HG03439 (cell line): ENCODE measurements around the gene ADNP.
"Not testable (repeated sequence)": the region's sequence is repeated elsewhere in the genome, so short reads cannot be mapped to it uniquely, and the experiment has no call there.

Source experiments
- ATAC-seq: cut with Tn5 transposase; IDR thresholded peaks from one replicate; pipeline ENCODE4 v1.9.1; 2021; ENCODE audit warnings: mild to moderate bottlenecking, moderate library complexity; ENCODE audit not compliant: unreplicated experiment

Gene ADNP

DNA sequence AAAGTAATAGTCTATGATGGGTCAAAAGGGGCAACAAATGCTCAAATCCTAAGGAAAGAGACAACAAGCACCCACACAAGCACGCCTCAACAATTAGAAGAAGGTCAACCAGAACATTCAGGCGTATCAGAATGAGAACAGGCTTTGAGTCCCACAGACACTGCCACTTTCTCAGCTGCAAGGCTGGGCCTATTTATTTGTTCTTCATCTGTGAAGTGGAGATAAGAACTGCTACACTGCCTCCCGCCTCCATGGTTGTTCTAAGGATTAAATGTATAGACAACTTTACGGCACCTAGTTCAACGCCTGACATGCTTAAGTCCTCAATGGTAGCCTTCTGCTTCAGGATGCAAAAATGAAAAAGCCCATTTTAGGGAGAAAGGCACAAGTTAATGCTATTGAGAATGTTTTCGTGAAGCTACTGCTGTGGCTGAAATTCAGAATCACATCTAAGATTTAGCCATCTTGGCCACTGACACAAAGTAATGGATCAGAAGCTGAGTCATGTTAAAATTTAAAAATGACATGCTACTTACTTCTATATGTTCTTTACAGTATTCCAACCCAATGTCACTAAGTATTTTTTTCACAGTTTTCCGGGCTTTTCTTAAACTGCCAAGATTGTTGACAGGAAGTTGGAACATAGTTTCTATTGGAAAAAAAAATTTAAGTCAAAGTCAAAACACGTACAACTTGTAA is 27.7 kb downstream of the ADNP start:
- ATAC-seq: no peak

DNA sequence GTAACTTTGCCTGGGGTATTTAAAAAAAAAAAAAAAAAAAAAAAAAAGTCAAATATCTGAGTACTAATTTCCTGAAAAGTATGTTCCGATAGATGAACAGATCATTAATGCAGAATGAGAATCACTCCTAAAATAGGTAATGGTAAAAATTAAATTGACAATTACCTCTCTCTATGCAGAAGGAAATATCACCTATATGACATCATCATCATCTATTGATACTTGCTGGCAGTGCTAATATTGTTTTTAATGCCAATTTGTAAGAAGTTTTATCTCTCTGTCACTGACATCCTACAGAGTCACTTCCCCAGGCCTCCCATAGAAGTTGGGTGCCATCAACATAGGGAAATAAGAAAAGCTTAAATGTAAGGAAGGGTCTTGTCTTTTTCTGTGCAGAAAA is 29.9 kb downstream of the ADNP start:
- no peak for ATAC-seq

DNA sequence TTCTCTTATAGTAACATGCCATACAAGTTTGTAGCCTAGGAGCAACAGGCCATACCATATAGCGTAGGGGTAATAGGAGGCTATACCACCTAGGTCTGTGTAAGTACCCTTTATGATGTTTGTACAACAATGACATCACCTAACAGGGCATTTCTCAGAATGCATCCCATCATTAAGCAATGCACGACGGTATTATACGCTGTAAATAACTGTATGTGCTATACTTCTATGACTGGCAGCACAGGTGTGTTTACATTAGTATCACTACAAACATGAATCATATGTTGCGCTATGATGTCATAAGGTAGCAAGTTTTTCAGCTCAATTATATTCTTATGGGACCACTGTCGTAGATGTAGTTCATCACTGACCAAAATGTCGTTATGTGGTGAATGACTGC is 31.0 kb downstream of the ADNP start:
- no peak for ATAC-seq

DNA sequence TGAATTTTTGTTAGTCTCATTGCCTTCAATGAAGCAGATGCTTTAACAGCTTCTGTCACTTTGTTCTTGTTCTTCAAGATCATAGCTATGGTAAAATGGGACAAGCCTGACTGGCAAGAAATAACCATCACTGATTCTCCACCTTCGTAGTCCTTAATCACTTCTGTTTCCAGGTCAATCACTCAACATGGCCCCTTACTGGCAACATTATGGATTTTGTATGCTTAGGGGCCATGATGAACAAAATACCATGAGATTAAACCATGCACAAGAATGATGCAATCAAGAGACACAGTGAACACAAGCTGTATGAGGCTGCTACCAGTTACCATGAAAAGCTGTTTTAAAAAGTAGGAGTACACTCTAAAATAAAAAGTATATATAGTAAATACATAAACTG is 32.8 kb downstream of the ADNP start:
- no peak for ATAC-seq

DNA sequence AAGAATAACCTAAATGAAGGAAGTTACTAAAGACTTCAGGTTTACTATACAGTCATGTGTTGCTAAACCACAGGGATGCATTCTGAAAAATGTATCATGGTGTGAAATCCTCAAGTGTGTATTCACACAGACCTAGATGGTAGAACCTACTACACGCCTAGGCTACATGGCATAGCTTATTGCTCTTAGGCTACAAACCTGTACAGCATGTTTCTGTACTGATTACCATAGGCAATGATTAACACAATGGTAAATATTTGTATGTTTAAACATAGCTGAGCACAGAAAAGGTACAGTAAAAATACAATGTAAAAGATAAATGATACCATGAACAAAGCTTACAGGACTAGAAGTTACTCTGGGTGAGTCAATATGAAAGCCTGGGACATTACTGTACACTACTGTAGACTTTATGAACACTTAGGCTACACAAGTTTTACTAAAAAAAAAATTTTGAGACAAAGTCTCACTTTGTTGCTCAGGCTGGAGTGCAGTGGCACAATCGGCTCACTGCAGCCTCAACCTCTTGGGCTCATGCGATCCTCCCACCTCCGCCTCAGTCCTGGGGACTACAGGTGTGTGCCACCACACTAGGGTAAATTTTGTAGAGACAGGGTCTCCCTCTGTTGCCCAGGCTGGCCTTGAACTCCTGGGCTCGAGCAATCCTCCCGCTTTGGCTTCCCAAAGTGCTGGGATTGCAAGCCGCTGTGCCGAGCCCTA is 36.0 kb downstream of the ADNP start:
- ATAC-seq: no peak

DNA sequence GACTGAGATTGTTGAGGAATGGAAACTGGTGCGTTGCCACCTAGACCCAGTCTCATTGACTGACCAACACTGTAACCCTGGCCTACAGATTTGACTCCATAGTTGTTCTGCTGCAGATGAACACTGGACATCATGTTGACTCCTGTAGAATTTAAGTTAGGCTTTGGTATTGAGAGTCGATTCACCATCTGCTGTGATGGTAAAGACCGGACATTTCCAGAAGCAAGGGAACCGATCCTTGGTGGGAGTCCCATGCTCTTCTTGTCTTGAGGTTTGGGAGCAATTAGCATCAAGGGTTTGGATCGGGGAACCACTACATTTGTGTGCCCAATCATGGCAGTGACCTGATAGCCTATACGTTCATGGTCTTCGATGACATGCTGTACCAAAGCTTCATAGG is 37.6 kb downstream of the ADNP start:
- no peak for ATAC-seq

DNA sequence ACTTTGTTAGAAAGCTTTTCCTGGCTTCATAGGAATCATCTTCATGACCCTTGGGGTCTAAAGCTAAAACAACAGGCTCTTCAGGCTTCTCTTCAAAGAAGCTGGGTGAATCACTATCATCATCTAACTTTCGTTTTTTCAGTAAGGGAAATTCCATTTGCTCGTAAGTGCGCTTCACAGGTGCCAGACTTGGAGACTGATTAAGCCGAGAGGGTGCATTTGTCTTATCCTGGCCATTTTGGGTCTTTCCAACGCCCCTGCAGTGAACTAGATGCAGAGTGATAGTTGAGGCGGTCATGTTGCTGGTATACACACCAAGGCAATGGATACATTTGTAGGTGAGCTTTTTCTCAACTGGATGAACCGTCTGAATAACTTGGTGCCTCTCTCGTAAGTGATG is 38.8 kb downstream of the ADNP start:
- no peak for ATAC-seq

DNA sequence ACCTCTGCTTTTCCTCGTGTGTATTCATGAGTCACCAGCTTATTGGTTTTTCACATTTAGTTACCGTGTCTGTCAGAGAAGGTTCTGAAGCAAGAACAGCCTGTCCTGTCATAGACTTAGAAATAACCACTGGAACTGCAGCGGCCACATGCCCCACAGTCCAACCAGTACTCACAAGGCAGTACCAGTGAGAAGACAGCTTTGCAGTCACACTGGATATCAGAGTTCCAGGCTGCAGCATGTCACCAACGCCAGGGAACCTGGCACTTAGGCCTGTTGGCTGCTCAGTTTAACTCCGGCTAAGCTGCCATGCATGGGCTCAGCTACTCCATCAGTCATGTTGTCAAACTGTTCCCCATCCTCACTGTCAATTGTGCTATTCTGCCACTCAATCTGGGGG is 40.1 kb downstream of the ADNP start:
- no peak for ATAC-seq

DNA sequence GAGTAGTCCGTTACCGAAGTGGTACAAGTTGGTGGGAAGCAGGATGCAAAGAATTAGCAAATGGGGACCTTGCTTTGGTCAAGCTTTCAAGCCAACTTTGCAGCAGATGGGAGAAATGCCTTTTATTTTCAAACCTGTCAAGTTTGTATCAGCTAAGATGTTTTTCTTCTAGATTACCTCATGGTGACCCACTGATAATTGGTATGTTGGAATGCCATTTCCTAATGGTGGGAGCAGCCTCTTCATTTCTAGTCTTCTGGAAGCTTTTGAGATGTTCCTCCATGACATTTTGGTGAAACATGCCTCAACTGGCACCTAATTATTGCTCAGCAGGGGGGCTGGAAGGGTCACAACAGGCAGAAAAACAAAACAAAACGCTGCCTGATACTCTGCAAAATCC is 43.7 kb downstream of the ADNP start:
- ATAC-seq: no peak

DNA sequence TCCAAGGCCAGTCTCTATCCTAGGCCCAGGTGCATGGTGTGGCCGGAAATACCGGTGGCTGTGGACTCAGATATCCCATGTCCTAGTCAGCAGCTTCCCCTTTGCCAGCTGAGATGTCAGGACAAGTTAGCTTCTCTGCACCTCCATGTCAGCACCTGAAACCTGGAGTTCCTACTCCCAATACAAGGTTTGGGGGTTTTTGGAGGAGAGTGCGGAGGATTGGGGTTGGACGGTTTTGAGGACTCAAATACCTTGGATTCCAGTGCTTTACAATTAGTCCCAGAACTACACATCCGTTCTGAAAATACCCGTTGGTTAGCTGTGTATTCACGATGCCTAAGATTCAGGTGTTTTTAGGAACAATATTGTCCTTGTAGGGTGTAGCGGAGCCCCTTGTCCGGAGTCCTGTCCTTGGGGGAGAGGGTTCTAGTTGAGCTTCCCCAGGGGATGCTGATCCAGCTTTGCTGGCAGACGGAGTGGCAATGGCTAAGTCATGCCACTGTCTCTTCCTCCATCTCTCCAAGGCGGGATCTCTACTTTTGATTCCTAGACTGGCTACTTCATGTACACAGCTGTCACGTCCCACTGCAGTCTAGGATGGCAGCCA is 45.0 kb downstream of the ADNP start:
- no peak for ATAC-seq

DNA sequence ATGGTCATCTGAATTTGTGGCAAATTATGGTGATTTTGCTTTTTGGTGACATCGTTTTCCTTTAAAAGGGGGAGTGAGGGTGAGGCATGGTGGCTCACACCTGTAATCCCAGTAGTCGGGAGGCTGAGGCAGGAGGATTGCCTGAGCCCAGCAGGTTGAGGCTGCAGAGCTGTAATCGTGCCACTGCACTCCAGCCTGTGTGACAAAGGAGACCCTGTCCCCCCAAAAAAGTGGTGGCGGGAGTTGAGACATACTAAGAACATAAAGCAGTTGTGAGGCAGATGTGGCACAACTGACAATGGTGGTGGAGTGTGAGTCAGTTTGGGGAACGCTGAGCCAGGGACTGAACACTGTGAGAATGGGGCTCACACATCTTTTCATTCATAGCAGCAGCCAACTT is 45.5 kb downstream of the ADNP start:
- no peak for ATAC-seq

DNA sequence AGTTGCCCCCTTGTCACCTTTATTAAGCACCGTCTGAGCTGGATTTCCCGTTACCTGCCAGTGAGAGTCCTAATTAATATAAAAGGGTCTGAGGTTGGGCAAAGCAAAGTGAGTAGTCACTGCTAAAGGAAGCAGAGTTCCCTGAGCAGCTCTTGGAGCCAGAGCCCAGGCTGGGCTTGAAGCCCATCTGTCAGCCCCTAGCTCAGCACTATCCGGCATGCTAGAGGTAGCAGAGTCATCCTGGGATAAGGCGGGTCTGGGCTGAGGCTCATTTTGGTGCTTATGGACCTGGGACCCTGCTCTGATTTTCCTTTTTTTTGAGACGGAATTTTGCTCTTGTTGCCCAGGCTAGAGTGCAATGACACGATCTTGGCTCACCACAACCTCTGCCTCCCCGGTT is 46.2 kb downstream of the ADNP start:
- no peak for ATAC-seq

DNA sequence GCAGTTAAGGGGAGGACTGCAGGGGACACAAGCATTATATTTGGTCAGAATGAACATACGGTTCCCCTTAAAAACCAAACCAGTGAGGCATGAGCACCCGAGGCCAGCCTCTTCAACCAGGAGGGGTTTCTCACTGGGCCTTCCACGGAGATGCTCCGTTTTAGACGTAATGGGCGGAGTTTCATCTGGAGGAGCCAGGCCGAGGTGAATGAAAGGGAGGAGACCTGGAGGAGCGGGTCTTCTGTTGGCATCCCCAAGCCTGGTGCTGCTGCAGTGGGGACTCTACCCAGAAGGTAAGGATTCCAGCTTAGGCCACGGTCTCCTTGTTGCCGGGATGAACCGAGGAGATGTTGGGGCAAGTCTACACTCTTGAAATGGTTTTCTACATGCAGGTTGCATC is 47.4 kb downstream of the ADNP start:
- no peak for ATAC-seq

DNA sequence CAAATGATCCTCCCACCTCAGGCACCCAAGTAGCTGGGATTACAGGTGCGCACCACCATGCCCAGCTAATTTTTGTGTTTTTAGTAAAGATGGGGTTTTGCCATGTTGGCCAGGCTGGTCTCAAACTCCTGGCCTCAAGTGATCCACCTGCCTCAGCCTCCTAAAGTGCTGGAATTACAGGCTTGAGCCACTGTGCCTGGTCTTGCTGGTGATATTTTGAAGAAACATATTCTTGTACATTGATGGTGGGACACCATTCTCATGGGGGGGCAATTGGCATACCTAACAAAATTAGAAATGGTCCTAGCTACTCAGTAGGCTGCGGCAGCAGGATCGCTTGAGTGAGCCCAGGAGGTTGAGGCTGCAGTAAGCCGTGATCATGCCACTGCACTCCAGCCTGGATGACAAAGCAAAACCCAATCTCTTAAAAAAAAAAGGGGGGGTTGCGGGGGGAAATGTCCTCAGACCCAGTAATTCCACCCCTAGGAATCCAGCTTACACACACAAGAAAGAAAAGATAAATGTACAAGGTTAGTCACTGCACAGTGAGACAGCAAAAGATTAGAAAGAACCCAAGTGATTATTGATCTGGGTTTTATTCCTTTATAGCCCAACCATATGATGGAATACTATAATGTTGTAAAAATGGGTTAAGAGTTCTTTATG is 49.3 kb downstream of the ADNP start:
- not testable (repeated sequence) for ATAC-seq

DNA sequence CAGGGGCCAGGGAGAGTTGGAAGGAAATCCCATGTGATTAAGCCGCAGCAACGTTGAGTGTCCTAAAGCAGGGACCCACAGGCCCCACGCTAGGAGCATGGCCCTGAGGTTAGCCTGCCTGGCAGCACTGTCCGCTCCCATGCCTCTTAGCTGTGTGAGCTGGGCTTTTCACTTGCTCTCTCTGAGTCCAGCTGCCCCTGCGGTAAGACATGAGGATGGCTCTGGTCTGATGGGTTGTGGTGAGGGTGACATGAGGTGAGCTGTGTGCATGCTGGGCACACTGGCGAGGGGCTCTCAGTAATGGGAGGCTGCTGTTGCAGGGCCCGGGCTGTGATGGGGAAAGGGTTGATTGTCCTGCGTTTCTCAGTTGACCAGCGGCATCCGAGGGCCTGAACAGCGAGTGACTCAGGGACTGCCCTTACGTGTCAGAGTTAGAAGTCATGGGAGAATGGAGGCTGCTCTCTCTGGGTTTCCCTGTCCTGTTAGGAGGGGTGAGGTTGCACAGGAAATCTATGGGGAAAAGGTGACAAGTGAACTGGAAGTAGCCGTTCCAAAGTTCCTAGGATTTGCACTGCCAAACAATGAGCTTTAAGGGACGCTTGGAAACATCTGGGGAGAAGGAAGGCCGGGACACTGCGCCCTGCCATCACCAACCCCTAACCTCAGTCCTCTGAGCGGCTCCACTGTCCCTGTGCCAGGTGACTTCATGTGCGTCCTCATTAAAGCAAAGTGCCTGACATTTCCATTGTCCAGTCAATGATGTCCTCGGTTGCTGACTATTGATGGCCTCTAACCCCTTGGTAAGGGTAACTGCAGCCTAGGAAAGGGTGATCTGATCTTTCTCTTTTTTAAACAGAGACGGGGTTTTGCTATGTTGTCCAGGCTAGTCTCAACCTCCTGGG is 51.3 kb downstream of the ADNP start:
- no peak for ATAC-seq

DNA sequence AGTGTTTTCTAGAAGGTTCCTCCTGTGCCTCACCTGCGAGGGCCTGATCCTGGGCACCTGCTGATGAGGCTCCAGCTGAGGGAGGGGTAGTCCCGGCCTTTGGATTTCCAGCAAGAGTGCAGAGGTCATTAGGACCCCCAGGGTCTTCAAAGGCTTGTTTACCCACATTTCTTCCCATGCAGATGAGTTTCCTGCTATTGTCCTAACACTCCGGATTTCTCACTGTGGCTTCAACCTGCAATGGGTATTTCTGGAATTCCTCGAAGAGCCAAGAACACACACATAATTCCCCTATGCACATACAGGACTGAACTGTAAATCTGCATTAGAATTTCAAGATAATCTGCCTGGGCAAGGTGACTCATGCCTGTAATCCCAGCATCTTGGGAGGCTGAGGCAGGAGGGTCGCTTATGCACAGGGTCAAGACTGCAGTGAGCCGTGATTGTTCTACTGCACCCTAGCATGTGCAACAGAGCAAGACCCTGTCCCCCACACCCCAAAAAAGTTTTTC is 53.9 kb downstream of the ADNP start:
- no peak for ATAC-seq

DNA sequence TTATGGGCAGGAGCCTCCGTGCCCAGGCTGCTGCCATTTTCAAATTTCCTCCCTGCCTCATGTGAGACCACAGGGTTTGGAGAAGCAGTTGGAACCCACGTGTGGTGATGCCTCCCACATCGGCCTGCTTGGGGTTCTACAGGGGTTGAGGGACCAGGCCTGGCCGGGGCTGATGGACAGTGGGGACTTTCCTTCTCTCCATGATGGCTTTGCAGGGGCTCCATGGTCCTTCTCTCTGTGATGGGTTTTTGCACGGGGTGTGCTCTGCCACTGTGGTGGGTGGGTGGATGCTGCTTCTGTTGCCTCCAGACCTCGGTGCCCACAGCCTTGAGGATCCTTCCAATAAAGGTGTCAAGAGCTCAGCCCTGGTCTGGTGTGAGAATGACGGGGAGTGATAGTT is 54.4 kb downstream of the ADNP start:
- ATAC-seq: no peak

DNA sequence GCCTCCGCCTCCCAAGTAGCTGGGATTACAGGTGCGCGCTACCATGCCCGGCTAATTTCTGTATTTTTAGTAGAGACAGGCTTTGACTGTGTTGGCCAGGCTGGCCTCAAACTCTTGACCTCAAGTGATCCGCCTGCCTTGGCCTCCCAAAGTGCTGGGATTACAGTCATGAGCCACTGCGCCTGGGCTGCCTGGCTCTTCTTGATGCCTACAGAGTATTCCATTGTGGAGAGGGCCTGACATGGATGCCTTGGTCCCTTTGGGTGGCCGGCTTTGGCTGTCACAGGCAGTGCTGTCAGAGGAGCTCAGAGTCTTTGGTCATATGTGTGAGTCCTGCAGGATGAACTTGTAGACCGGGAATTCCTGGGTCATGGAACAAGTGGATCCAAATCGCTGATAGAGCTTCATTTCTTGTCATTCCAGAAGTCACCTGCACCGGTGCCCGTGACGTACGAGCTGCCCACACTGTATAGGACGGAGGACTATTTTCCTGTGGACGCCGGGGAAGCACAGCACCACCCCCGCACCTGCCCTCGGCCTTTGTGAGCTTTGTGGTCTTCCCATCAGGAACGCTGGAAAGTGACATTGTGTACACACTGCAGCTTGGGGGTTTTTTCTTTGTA is 55.1 kb downstream of the ADNP start:
- ATAC-seq: no peak

DNA sequence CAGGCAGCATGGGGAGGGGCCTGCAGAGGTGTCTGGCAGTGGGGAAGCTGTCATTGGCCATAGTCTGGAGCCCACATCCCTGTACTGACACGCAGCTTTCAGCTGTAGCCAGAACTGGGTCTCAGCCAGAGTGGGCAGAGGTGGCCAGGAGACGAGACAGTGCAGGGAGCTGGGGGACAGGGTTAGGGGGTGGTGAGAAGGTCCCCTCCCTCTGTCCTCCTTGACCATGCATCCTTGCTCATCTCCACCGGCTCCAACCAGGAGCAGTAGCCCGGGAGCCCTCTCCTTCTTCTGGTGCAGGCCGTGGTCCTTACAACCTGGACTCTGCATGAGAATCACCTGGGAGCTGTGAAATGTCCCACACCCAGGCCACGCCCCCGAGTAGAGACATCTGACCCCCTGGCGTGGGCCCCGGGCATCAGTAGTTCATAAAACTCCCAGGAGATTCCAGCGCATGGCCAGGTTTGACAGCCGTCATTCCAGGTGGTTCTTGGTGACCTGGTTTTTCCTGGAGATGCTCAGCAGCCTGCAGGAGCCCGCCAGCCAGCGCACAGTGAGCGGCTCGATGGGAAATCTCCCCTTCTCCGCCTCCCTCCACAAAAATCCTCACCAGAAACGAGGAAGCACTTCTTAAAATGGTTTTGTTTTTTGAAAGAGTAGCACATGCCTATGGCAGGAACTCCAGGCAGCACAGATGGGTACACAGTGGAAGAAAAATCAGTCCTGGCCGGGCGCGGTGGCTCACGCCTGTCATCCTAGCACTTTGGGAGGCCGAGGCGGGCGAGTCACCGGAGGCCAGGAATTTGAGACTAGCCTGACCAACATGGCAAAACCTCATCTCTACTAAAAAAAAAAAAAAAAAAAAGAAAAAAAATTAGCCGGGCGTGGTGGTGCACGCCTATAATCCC is 56.2 kb downstream of the ADNP start:
- no peak for ATAC-seq
